ENCODE measurements around the gene ZNF182.
"Not testable (repeated sequence)": the region's sequence is repeated elsewhere in the genome, so short reads cannot be mapped to it uniquely, and the experiment has no call there.

Gene ZNF182

DNA sequence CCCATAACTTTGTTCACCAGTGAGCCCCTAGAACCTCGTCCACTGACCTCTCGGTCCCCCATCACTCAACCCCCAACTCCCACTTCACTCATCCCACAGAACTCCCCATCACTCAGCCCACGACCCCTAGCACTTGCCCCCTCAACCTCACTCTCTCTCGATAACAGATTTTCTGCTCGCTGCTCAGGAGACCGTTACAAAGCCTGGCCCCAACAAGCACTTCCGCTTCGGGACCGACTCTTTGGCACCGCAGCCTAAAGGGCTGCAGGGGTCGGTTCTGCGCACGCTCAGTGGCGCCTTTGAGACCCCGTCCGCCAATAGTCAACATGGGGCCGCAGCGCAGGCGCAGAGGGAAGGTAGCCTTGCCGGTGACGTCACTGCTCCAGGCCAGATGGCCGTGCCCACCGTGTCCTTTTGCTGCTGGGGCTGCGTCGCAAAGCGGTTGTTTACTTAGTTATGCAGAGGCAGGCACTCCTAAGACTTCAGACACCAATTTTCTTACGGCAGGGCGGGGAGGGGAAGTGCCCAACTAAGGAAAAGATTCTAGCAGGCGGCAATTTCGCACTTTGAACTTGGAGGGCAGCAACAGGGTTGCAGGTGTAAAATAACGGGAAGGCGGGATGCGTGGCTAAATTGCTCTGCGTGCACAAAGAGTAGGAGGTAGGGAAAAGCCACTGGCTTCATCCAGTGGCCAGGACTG, at the start of gene ZNF182:
TSS of gene ZNF182 (minus strand) at position 232 of the 700 bp plus-strand sequence. CDS start 1,380 bp downstream, outside the sequence.
- peak; percentile 94 for DNase-seq

DNA sequence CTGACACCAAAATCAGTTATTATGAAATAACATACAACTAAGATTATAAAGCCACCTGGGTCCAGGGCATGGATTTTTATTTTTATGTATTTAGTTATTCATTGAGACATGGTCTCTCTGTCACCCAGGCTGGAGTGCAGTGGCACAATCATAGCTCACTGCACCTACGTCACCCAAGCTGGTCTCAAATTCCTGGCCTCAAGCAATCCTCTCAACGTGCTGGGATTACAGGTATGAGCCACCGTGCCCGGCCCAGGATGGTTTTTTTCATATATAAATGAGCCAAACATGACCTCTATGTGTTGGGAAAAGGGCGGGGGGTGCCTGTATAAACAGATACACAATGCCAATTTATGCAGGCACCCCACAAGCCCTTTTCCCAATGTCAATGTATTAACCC, 43.1 kb upstream of the ZNF182 start:
- no peak for DNase-seq

DNA sequence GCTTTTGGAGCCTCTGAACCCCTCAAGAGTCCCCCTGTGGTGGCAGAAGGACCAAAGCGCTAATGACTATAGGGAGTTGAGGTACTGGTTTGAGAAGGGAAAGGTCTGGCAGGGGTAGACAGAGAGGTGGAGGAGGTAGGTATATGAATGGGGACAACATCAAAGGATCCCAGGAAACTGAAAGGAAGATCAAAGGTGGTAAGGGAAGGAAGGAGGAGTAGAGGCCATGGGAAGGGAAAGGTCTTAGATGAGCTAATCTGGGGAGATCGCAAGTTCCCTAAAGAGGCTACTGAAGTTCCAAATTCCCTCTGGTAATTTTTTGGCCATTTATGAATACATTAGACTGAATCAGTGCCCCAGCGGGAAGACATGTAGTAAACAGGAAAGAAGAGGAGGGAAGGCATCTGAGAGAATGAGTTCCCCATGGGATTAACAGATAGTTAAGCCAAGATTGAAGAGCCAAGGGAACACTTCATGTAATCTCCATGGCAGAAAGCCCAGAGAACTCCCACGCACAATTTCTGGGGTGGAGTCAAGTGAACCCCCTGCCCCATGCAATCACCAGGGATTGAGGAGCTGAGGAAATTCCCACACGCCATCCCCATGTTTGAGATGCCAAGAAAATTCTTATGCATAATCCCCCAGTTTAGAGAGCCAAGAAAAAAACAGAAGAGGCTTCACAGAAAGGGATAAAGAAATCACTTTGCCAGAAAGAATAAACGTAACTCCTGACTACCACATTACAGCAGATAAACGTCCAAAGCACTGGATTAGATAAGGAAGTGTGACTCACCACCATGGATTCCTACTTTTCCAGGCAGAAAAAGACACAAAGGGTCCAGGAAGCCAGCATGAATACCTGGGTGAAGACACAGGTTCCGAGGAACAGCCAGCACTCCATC, 41.9 kb upstream of the ZNF182 start:
- DNase-seq: no peak

DNA sequence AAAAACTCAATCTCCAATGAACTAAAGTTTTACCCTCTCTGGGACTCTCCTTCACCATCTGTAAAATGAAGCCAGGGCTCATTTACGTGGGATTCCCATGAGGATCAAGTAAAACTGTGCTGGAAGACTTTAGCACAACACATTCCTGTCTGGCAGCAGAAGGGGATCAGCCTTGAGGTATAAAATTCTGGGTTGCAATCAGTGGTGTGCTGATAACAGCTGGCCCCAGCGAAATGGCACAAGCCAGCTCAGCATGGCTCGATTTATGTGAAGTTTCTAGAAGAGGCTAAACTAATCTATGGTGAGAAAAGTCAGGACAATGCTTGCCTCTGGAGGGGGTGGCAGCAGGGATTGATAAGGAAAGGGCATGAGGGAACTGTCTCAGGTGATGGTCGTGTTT, 39.3 kb upstream of the ZNF182 start:
- DNase-seq: no peak

DNA sequence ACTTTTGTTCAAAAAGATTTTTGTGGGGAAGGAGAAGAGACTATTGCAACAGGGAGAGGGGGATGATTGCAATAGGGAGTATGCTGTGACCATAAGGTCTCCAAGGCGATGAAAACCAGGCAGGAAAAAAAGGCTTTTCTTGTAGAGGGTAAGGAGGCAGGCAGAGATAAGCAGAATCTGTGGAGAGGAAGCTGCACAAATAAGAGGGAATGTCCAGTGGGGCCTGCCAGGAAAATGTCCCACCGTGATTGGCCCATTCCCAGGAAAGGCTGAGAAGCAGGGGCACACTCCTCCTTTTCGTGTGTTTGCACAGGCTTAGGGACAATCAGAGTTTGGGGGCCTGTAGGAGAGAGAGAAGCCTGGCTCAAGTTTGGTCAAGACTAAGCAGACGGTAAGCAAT, 32.1 kb upstream of the ZNF182 start:
- no peak for DNase-seq

DNA sequence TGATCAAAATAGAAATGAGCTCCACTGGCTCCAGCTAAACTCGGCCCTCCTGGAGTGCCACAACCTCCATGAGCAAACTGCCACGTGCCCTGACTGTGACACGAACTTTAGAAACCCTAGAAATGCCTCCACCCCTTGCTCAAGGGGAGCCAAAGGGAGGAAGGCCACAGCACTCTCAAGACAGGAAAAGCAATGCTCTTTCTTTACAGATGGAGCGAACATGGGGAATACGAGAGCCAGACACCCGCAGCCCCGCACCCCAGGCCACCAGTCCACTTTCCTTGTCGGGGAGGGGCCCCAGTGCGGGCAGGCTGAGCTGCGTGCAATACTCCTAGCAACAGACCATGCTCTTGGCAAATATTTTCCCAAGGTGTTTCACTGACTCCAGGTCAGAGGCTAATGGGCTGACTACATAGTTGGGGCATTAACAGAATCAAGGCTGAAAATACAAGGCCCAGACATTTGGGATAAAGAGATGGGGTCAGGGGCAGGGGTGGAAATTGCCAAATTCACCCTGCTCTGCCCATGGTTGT, 26.9 kb upstream of the ZNF182 start:
- DNase-seq: not testable (repeated sequence)

DNA sequence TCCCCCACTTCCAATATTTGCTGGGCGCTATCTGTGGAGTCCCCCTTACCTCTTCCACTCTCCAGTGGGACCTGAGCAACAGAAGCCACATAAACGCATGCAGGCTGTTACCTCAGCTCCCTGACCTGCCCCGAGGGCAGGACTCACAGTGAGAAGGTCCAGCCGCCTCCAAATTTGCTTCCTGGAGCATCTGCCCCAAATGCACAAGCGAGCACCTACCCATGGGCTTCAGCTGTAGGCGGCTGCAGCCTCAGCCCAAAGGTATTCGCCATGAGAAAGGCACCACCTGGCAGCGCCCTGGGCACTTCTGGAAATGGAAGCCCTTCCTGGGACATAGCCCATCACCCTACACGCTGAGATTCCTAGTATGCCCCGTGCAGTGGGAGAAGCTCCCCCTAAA, 26.4 kb upstream of the ZNF182 start:
- DNase-seq: no peak

DNA sequence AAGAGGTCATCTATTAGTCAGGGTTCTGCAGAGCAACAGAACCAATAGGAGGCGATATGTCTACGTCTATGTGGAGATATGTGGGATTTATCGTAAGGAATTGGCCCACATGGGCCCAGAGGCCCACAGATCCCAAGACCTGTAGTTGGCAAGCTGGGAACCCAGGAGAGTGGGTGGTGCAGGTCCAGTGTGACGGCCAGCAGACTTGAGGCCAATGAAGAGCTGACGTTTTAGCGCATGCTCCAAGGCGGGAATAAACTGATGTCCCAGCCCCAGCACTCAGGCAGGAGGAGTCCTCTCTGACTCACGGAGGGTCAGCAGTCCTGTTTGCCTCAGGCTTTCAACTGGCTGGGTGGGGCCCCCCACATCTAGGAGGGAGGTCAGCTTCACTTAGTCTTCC, 24.3 kb upstream of the ZNF182 start:
- no peak for DNase-seq

DNA sequence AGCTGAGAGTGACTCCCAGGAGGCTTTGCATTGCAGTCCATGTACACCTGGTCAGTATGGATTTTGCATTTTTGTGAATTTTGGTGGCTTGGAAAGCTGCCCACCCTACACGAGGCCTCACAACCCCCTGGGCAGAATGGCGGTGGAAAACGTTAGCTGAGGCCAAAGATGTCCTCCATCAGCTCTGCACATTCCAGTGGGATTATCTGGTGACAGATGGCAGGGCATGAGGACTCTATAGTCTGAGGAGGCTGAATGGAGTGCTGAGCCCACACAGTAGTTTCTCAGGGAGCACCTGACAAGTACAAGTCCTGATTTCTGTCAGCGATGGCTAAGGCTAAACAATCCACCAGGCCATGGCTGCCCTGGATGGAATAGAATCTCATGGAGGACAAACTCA, 23.8 kb upstream of the ZNF182 start:
- not testable (repeated sequence) for DNase-seq

DNA sequence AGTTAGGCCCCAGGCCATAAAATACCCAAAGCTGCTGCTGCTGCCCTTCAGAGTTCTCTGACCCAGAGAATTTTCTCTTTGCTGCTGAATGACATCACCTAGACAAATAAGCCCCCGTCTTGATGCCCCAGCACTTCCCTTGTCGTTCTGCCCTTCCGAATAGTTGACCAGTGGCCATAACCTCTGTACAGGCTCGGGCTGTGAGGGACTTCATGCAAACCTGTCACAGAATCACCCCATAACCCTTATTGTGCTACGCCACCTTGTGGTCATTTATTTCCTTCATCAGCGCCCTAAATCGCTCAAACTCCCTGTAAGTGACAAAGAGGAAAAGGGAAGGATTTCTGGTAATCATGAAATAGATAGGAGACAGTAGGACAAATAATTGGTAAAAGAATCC, 21.8 kb upstream of the ZNF182 start:
- peak; percentile 68 for DNase-seq

DNA sequence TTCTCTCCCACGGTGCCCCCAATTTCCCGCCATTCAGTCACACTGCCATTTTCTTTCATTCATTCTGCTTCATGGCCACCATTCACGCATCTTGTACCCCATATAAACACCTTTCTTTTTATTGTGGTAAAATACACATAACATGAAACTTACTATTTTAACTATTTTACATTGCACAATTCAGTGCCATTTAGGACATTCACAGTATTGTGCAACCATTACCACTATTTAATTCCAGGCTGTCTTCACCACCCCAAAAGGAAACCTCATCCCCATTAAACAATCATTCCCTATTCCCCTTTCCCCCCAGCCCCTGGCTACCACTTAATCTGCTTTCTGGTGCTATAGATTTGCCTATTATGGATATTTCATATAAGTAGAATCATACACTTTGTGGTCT, 18.9 kb upstream of the ZNF182 start:
- no peak for DNase-seq

DNA sequence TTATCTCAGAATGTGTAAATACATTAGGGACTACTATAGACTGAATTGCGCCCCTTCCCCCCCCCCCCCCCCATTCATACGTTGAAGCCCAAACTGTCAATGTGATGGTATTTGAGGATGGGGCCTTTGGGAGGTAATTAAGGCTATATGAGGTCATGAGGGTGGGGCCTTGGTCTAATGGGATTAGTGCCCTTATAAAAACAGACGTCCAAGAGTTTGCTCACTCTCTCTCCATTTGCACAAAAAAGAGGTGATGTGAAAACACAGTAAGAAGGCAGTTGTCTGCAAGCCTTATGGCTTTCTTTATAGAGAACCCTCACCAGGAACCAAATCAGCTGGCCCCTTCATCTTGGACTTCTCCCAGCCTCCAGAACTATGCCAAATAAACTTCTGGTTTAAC, 18.3 kb upstream of the ZNF182 start:
- no peak for DNase-seq

DNA sequence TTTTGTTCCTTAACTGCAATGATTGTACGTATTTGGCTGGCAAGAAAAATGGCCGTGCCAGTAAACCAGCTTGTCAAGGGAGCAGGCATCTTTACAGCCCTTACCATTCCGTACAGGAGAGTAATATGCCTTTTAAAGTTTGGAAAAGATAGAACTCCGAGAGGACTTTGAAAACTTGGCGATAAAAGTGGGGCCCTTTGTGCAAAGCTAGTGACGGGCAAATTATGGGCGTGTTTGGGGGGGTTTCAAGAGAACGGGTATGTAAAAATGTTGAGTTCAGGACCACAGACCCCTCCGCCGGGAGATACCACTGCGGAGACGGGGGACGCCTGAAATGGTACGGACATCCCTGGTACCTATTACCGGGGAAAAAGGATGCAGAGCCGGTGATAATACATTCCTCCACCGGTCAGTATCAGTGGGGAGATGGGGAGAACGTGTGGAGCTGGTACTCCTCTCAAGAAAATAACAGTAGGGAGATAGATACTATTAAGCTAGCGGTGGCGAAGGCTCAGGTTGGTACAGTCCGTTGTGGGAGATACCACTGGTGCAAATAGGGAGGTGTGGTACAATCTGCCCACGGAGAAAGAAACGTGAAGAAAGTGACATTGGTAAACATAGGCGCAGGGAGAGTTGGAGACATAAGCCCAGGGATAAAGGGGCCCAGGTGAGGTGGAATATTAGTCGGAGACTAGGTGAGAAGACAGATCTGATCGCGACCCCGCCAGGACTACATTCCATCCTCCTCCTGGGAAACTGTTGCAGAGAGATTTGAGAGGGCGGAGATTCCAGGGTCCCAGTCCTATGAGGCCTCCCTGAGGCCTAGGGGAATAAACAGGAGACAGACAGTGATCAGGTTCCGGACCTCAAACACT, 17.5 kb upstream of the ZNF182 start:
- DNase-seq: peak; percentile 84

DNA sequence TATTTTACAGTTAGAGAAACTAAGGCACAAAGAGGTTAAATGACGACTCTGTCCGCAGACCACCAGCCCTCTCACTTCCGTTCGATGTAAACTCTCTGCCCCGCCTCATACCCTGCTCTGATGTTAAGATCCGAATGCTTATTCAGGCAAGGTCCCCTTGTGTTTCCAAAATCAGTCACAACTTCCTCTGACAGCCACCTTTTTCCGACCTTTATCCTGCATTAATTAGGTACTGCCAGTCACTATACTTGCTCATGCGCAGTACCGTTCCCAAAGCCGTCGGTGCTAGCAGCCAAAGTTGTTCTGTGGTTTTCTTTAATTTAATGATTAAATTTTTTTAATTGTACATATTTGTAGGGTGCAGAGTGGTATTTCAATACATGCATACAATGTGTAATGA, 16.7 kb upstream of the ZNF182 start:
- DNase-seq: peak; percentile 43

DNA sequence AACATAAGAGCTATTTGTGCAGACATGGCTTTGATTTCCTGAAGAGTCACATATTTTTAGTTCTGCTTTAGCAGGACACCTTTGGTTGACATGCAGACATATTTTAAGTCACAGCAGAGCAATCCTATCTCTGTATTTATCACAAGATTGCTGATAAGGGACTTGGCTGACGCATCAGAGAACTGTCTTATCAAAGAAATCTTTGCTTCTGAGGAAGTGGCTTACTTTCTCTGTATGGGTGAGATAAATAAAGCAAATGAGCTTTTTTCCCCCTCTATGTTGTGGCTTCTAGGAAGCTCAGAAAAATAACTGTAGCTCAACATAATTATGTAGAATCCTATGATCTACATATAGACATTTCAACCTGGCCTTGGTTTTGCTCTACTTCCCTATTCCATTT, 16.1 kb upstream of the ZNF182 start:
- DNase-seq: not testable (repeated sequence)

DNA sequence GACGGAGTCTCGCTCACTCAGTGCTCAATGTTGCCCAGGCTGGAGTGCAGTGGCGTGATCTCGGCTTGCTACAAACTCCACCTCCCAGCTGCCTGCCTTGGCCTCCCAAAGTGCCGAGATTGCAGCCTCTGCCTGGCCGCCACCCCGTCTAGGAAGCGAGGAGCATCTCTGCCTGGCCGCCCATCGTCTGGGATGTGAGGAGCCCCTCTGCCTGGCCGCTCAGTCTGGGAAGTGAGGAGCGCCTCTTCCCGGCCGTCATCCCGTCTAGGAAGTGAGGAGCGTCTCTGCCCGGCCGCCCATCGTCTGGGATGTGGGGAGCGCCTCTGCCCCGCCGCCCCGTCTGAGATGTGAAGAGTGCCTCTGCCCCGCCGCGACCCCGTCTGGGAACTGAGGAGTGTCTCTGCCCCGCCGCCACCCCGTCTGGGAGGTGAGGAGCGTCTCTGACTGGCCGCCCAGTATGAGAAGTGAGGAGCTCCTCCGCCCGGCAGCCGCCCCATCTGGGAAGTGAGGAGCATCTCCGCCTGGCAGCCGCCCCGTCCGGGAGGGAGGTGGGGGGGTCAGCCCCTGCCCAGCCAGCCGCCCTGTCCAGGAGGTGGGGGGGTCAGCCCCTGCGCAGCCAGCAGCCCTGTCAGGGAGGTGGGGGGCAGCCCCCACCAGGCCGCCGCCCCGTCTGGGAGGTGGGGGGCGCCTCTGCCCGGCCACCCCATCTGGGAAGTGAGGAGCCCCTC, 13.0 kb upstream of the ZNF182 start:
- not testable (repeated sequence) for DNase-seq

DNA sequence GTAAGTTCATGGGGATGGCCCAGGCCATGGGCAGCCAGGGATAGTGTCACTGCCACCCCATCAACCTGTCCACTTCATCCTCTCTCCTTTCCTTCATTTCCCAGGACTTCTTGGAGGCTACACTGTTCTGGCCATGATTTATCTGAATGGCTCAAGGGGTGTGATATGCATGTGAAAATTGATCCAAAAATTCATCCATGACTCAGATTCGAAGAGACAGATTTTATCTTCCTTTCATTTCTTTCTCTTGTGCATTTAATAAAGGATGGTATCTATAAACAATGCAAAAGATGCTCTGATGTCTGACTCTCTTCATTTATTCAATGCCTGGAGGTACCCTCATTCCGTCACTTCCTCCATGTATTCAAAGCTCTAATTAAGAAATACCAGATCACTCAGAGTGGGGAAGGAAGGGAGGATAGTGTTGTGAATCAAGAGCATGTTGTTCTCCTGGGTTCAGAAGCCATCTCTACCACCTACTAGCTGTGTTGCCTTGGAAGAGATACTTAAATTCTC, 5.7 kb upstream of the ZNF182 start:
- DNase-seq: not testable (repeated sequence)

DNA sequence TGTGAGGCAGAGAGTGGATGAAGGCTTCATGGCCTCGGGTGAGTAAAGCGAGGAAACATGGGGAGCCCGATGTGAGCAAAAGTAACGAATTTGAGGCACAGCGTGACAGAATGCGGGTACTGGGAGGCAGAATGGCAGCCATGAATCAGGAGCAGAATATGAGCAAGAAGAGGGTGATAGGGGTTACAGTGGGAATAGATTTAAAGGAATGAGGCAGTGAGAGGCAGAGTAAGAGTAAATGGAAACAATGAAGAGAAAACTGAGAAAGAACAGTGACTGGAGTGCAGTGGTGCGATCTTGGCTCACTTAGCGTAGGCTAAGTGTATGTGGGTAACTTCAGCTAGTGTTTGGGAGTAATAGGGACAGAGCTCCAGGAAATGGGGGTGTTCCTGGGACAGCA, 2.9 kb upstream of the ZNF182 start, which contains the start of gene SPACA5:
TSS of gene SPACA5 (plus strand) at position 301 of the 400 bp plus-strand sequence. CDS start 815 bp downstream, outside the sequence.
- not testable (repeated sequence) for DNase-seq

DNA sequence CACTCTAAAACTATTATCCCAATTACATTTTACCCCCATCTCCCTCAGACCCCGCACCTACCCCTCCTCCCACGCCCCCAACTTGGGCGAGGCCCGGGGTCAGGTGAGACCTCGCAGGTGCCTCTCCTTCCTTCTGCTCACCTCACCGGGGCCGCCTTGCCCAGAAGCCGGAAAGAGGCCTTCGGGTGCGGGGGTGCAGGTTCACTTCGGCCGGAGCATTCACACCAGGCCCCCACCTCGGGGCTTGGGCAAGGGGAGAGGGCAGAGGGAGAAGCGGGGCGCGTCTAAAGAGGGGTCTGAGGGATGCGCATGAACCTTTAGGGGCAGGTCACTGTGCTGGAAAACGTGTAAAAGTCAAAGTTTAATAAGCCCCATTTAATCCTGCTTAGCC, 427 bp downstream of the ZNF182 start:
- DNase-seq: peak; percentile 28

DNA sequence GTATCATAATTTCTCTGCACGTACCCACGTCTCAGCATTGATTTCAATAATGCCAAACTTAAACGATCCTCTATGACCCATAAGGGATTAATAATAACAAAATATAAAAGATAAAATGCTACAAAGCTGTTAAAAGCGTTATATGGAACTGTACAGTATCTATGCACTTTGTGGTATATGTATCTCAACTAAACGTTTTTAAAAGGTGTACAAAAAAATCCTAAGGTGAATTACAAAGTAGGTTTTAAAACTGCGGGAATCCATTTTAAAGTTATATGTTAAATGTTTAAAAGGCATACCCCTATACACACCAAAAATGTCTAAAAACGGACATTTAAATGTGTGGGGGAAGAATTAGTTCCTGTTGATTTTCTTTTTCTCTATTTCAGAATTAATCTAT, 860 bp downstream of the ZNF182 start:
- no peak for DNase-seq

DNA sequence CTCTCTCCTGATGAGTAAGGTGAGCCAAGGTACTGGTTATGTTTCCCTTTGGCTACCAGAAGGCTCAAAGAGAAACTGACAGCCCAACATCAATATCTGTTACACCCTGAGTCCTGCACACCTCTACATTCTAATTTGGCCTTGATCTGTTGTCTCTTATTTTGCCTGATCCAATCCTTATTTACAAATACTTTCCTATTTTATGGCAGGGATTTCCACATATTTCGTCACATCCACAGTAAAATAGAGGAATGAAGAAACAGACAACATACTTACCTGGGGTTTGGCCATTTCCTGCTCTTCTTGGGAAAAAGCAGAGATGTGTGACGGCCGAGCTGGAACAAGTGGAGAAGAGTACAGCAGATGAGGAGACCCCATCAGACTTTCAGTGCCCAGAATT, 1.5 kb downstream of the ZNF182 start:
- no peak for DNase-seq

DNA sequence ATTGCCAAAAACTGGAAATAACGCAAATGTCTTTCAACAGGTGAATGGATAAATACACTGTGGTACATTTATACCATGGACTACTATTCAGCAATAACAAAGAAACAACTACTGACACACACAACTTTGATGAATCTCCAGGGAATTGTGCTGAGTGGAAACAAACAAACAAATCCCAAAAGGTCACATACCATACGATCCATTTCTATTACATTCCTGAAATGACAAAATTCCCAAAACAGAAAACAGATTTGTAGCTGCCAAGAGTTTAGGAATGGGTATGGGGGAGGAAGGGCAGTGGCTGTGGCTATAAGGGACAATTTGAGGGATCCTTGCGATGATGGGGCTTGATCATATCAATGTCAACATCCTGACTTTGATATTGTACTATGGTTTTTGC, 2.5 kb downstream of the ZNF182 start:
- no peak for DNase-seq

Data from CD4-positive, alpha-beta T cell treated with Interleukin-17A for 1 hour (primary cell).